Upper lobe of right lung (tissue), 1 donor: ENCODE results near the gene NHLRC4. TPM values are rescaled to one million over a fixed set of nuclear protein-coding genes. Genes with fewer than 3 reads are reported as not detected.

Source experiments
- ATAC-seq: fragments of 200-7000 bp; cut with Tn5 transposase; one replicate; pipeline ENCODE4 v1.9.1; 2020; ENCODE audit warnings: mild to moderate bottlenecking, moderate library complexity
- DNase-seq: peaks from one replicate; pipeline ENCODE4 v3.0.0-alpha.2; 2020
- H3K27ac ChIP-seq: fragments of 200-600 bp; one replicate; pipeline ENCODE4 v1.8.0; 2022
- H3K27me3 ChIP-seq: fragments of 200-600 bp; one replicate; pipeline ENCODE4 v1.8.0; 2022; ENCODE audit warnings: mild to moderate bottlenecking
- H3K36me3 ChIP-seq: fragments of 200-600 bp; one replicate; pipeline ENCODE4 v1.8.0; 2022
- H3K4me1 ChIP-seq: fragments of 200-600 bp; one replicate; pipeline ENCODE4 v1.8.0; 2022
- H3K4me3 ChIP-seq: fragments of 200-600 bp; one replicate; pipeline ENCODE4 v1.8.0; 2022; ENCODE audit warnings: mild to moderate bottlenecking
- H3K9me3 ChIP-seq: fragments of 200-600 bp; one replicate; pipeline ENCODE4 v1.8.0; 2022
- CTCF ChIP-seq: fragments of 200-600 bp; IDR thresholded peaks from one replicate; pipeline ENCODE4 v1.8.0; 2022; ENCODE audit warnings: antibody characterized with exemption
- intact Hi-C: fragments of 100-400 bp; cut with DNase I; formaldehyde crosslinking; loops from one replicate; pipeline ENCODE4 v1.11.0; 2022
- total RNA-seq: library from RNA; stranded (reverse); fragmentation: NEBNext Ultra II Directional; extraction: Animal tissue kit (Norgen Biotek cat#: 25700); gene quantifications from one replicate; pipeline ENCODE4 v1.2.1, GENCODE V29; 2021
- donor health status: DM: no; HTN: yes; CAD: no; lungs with severe emphysema.

NHLRC4 gene
- total RNA-seq, 1 donor from 2014 or later = 0.98 TPM

GRCh38 chr16:586047-586644, 19.3 kb downstream of the NHLRC4 start:
- Histone ChIP-seq H3K4me3 (no peak overlapping the region), H3K36me3 (no peaks in the 10 kb centered on the region), H3K27ac (no peak overlapping the region), H3K4me1 (peaks cover 22% of the 10 kb centered on the region), H3K9me3 (no peaks in the 10 kb centered on the region), H3K27me3 (no peaks in the 10 kb centered on the region)
- DNase-seq (no peak), ATAC-seq (no peak)
- TF ChIP-seq CTCF = no peak
- intact Hi-C loops = no loop called here

GRCh38 chr16:586645-587590, 20.1 kb downstream of the NHLRC4 start:
- Histone ChIP-seq H3K4me1 (peaks cover 29% of the 10 kb centered on the region), H3K9me3 (no peaks in the 10 kb centered on the region), H3K27ac (no peak overlapping the region), H3K4me3 (no peak overlapping the region), H3K27me3 (no peaks in the 10 kb centered on the region), H3K36me3 (no peaks in the 10 kb centered on the region)
- DNase-seq (no peak), ATAC-seq (no peak)
- TF ChIP-seq CTCF = no peak
- intact Hi-C loops = no loop called here

GRCh38 chr16:588639-588888, 21.8 kb downstream of the NHLRC4 start:
- H3K4me3 ChIP-seq = peak overlapping the region; percentile 95
- ATAC-seq (no peak), DNase-seq (peak; percentile 82)
- H3K36me3 ChIP-seq = no peaks in the 10 kb centered on the region
- intact Hi-C loops = no loop called here
- TF ChIP-seq CTCF = no peak
- no peaks in the 10 kb centered on the region for H3K9me3 ChIP-seq
- no peaks in the 10 kb centered on the region for H3K27me3 ChIP-seq
- H3K4me1 ChIP-seq = peaks cover 46% of the 10 kb centered on the region
- H3K27ac ChIP-seq = peak overlapping the region; percentile 98

GRCh38 chr16:588889-589657, 22.3 kb downstream of the NHLRC4 start:
- no peaks in the 10 kb centered on the region for H3K27me3 ChIP-seq
- peak overlapping the region; percentile 95 for H3K4me3 ChIP-seq
- intact Hi-C loops = no loop called here
- H3K36me3 ChIP-seq = no peaks in the 10 kb centered on the region
- peaks cover 51% of the 10 kb centered on the region for H3K4me1 ChIP-seq
- ATAC-seq = peak; percentile 81
- peak overlapping the region; percentile 98 for H3K27ac ChIP-seq
- TF ChIP-seq CTCF = no peak
- no peaks in the 10 kb centered on the region for H3K9me3 ChIP-seq
- DNase-seq = peak; percentile 99

- H3K4me1 ChIP-seq = peaks cover 56% of the 10 kb centered on the region
- no peaks in the 10 kb centered on the region for H3K36me3 ChIP-seq
- peak within 1 kb of the TSS; percentile 98 for H3K27ac ChIP-seq
- intact Hi-C loops = no loop called here
- peak; percentile 89 for ATAC-seq
- H3K27me3 ChIP-seq = no peaks in the 10 kb centered on the region
- H3K4me3 ChIP-seq = peak within 1 kb of the TSS; percentile 95
- no peaks in the 10 kb centered on the region for H3K9me3 ChIP-seq
- peak; percentile 100 for DNase-seq
- TF ChIP-seq CTCF = peak; percentile 25
Observed at GRCh38 chr16:589658-590187, 22.9 kb downstream of the NHLRC4 start, which contains the start of gene RAB40C. RAB40C (plus strand) TSS chr16:590066; CDS start chr16:590292, 226 bp downstream.
